NCI-H1930 (cell line): ENCODE measurements around the gene BTG4.

ENCODE experiments used
- DNase-seq, 2 experiments: peaks; one replicate each; lab custom pipeline; 2025; lab: John Stamatoyannopoulos, UW

BTG4 gene

GRCh38 chr11:111537336-111537860 lies 25.2 kb upstream of the BTG4 start:
- no peak for DNase-seq

GRCh38 chr11:111535281-111535680 lies 23.1 kb upstream of the BTG4 start:
- DNase-seq = no peak

GRCh38 chr11:111532365-111532709 lies 20.2 kb upstream of the BTG4 start:
- no peak for DNase-seq

- DNase-seq = no peak
These were observed 19.6 kb upstream of the BTG4 start for GRCh38 chr11:111531687-111532364.

GRCh38 chr11:111531136-111531535 lies 18.9 kb upstream of the BTG4 start:
- no peak for DNase-seq

- DNase-seq = no peak
These were observed 17.9 kb upstream of the BTG4 start for GRCh38 chr11:111530091-111530490.

- no peak for DNase-seq
These were observed 16.4 kb upstream of the BTG4 start for GRCh38 chr11:111528557-111528956.

GRCh38 chr11:111527279-111527678 lies 15.1 kb upstream of the BTG4 start:
- DNase-seq = no peak

GRCh38 chr11:111526501-111526900 lies 14.3 kb upstream of the BTG4 start:
- no peak for DNase-seq

- no peak for DNase-seq
These were observed 13.3 kb upstream of the BTG4 start for GRCh38 chr11:111525456-111525855.

GRCh38 chr11:111524056-111524455 lies 11.9 kb upstream of the BTG4 start:
- DNase-seq = no peak

- DNase-seq = no peak
These were observed 11.2 kb upstream of the BTG4 start for GRCh38 chr11:111523343-111523742.

- DNase-seq = no peak
These were observed 10.2 kb upstream of the BTG4 start for GRCh38 chr11:111522426-111522825.

- no peak for DNase-seq
These were observed 8.9 kb upstream of the BTG4 start for GRCh38 chr11:111521135-111521534.

- DNase-seq = no peak
These were observed 8.4 kb upstream of the BTG4 start for GRCh38 chr11:111520560-111520959.

- DNase-seq = no peak
These were observed 6.5 kb upstream of the BTG4 start for GRCh38 chr11:111518668-111519067.

GRCh38 chr11:111515591-111515990 lies 3.4 kb upstream of the BTG4 start:
- DNase-seq = no peak

- DNase-seq = peak; percentile 17 to 41
These were observed 2.2 kb upstream of the BTG4 start, which contains the start of gene HOATZ for GRCh38 chr11:111514216-111515031. Gene HOATZ (plus strand): TSS chr11:111514778. CDS start chr11:111514785, 7 bp downstream.

- DNase-seq = no peak
These were observed 1.0 kb upstream of the BTG4 start for GRCh38 chr11:111513240-111513605.

GRCh38 chr11:111510311-111510710 lies 1.9 kb downstream of the BTG4 start:
- DNase-seq = no peak

- no peak for DNase-seq
These were observed 9.6 kb downstream of the BTG4 start for GRCh38 chr11:111502611-111503010.

GRCh38 chr11:111500481-111500880 lies 11.7 kb downstream of the BTG4 start:
- no peak for DNase-seq

- DNase-seq = no peak
These were observed 12.7 kb downstream of the BTG4 start for GRCh38 chr11:111499483-111499882.
